Activated T-cell treated with anti-CD3 and anti-CD28 coated beads, Interleukin-2, amount 50 U/mL, for 1 hour (primary cell): ENCODE data around the gene ZC3H7B.
"Not testable (repeated sequence)": the region's sequence is repeated elsewhere in the genome, so short reads cannot be mapped to it uniquely, and the experiment has no call there.

Experiments used
- DNase-seq: peaks from one replicate; pipeline ENCODE4 v3.0.0-alpha.2; 2020

The ZC3H7B gene

GRCh38 chr22:41301085-41302020 is at the start of gene ZC3H7B:
Gene ZC3H7B, plus strand, starts transcription at chr22:41301525. Its CDS starts 19,136 bp downstream, at chr22:41320661.
- DNase-seq, result peak; percentile 84

- DNase-seq, result no peak
These were observed 49.0 kb upstream of the ZC3H7B start for GRCh38 chr22:41252365-41252764.

GRCh38 chr22:41254230-41254629 is 47.1 kb upstream of the ZC3H7B start:
- DNase-seq, result no peak

GRCh38 chr22:41256254-41257253 is 44.8 kb upstream of the ZC3H7B start:
- DNase-seq, result no peak

GRCh38 chr22:41257696-41258095 is 43.6 kb upstream of the ZC3H7B start:
- no peak for DNase-seq

GRCh38 chr22:41259756-41260155 is 41.6 kb upstream of the ZC3H7B start:
- not testable (repeated sequence) for DNase-seq

- DNase-seq, result no peak
These were observed 40.5 kb upstream of the ZC3H7B start for GRCh38 chr22:41260871-41261270.

GRCh38 chr22:41261541-41262249 is 39.6 kb upstream of the ZC3H7B start:
- no peak for DNase-seq

GRCh38 chr22:41262250-41262765 is 39.0 kb upstream of the ZC3H7B start:
- DNase-seq, result no peak

GRCh38 chr22:41263704-41264103 is 37.6 kb upstream of the ZC3H7B start:
- no peak for DNase-seq

GRCh38 chr22:41264408-41264941 is 36.9 kb upstream of the ZC3H7B start:
- no peak for DNase-seq

GRCh38 chr22:41267958-41268357 is 33.4 kb upstream of the ZC3H7B start:
- no peak for DNase-seq

- no peak for DNase-seq
These were observed 29.5 kb upstream of the ZC3H7B start for GRCh38 chr22:41271787-41272186.

GRCh38 chr22:41273128-41273527 is 28.2 kb upstream of the ZC3H7B start:
- DNase-seq, result no peak

- DNase-seq, result no peak
These were observed 26.5 kb upstream of the ZC3H7B start for GRCh38 chr22:41274856-41275255.

- DNase-seq, result no peak
These were observed 21.3 kb upstream of the ZC3H7B start for GRCh38 chr22:41280065-41280464.

- DNase-seq, result no peak
These were observed 20.5 kb upstream of the ZC3H7B start for GRCh38 chr22:41280854-41281253.

- no peak for DNase-seq
These were observed 16.9 kb upstream of the ZC3H7B start for GRCh38 chr22:41284465-41284864.

GRCh38 chr22:41285441-41285819 is 15.9 kb upstream of the ZC3H7B start:
- DNase-seq, result peak; percentile 85

- DNase-seq, result peak; percentile 97
These were observed 15.3 kb upstream of the ZC3H7B start, which contains the start of gene RANGAP1 for GRCh38 chr22:41285820-41286638. Gene RANGAP1, minus strand, starts transcription at chr22:41286187. Its CDS starts 5,143 bp downstream, at chr22:41281044.

- peak; percentile 51 for DNase-seq
These were observed 14.7 kb upstream of the ZC3H7B start for GRCh38 chr22:41286639-41287091.
